CD14-positive monocyte (primary cell): ENCODE measurements around the gene NUTM2E. TPM values are rescaled to one million over a fixed set of nuclear protein-coding genes. Genes with fewer than 3 reads are reported as not detected.
A peak's percentile ranks its signal among the peaks of the same experiment; 100 is the strongest.
"Not testable (repeated sequence)": the region's sequence is repeated elsewhere in the genome, so short reads cannot be mapped to it uniquely, and the experiment has no call there.

Source experiments
- DNase-seq, 3 donors: peaks; one replicate each; pipeline ENCODE4 v3.0.0-alpha.2; 2011 to 2022
- H2AFZ ChIP-seq: 2 replicates; pipeline ENCODE4 v1.6.0; 2012; ENCODE audit warnings: mild to moderate bottlenecking, low read depth, low read length, inconsistent platforms; ENCODE audit not compliant: insufficient read depth, poor library complexity, severe bottlenecking
- H3K27ac ChIP-seq, 2 donors: 1 replicate in 1 of 2; 2 replicates in 1 of 2; pipeline ENCODE4 v1.5.1; 2012 to 2013; ENCODE audit warnings: low read length in 2 of 2, control low read depth in 1 of 2, inconsistent platforms in 1 of 2, low read depth in 1 of 2, mild to moderate bottlenecking in 1 of 2
- H3K27me3 ChIP-seq, 2 donors: one replicate each; pipeline versions ENCODE4 v1.6.0 to v1.6.1; 2011 to 2013; ENCODE audit warnings: low read length in 2 of 2; ENCODE audit not compliant: control insufficient read depth in 2 of 2, insufficient read depth in 2 of 2
- H3K36me3 ChIP-seq, 2 donors: replicated peaks in 1 of 2; 1 replicate in 1 of 2; 2 replicates in 1 of 2; pipeline versions ENCODE4 v1.5.1 to v1.6.1; 2012 to 2013; ENCODE audit warnings: low read length in 2 of 2, control low read depth in 1 of 2, inconsistent platforms in 1 of 2, mild to moderate bottlenecking in 1 of 2; ENCODE audit not compliant: insufficient read depth in 2 of 2, control insufficient read depth in 1 of 2
- H3K4me1 ChIP-seq, 2 donors: 1 replicate in 1 of 2; 2 replicates in 1 of 2; pipeline versions ENCODE4 v1.5.1 to v1.6.1; 2012 to 2013; ENCODE audit warnings: low read length in 2 of 2, control low read depth in 1 of 2, inconsistent platforms in 1 of 2, mild to moderate bottlenecking in 1 of 2, moderate library complexity in 1 of 2; ENCODE audit not compliant: insufficient read depth in 2 of 2, control insufficient read depth in 1 of 2
- H3K4me2 ChIP-seq: replicated peaks from 2 replicates; pipeline ENCODE3; 2012; ENCODE audit warnings: low read length, moderate library complexity, mild to moderate bottlenecking; ENCODE audit not compliant: poor library complexity, severe bottlenecking; ENCODE audit errors: extremely low read depth
- H3K4me3 ChIP-seq, 3 experiments: fragments of 200-600 bp in 1 of 3; sonication (generic) in 1 of 3; replicated peaks in 1 of 3; 1 replicate in 2 of 3; 2 replicates in 1 of 3; pipeline ENCODE4 v1.5.1; 2011 to 2013; ENCODE audit warnings: low read length in 3 of 3, mild to moderate bottlenecking in 3 of 3, control low read depth in 2 of 3, low read depth in 2 of 3, inconsistent platforms in 1 of 3, moderate library complexity in 1 of 3
- H3K79me2 ChIP-seq: 2 replicates; pipeline ENCODE4 v1.6.0; 2012; ENCODE audit warnings: mild to moderate bottlenecking, control low read depth, inconsistent platforms, low read length, moderate library complexity; ENCODE audit not compliant: insufficient read depth
- H3K9ac ChIP-seq: 2 replicates; pipeline ENCODE4 v1.6.0; 2017; ENCODE audit warnings: low read length, mild to moderate bottlenecking; ENCODE audit not compliant: insufficient read depth, poor library complexity, severe bottlenecking
- H3K9me3 ChIP-seq, 2 donors: replicated peaks in 1 of 2; 1 replicate in 1 of 2; 2 replicates in 1 of 2; pipeline versions ENCODE4 v1.5.1 to v1.6.1; 2012 to 2013; ENCODE audit warnings: low read length in 2 of 2, control low read depth in 1 of 2; ENCODE audit not compliant: control insufficient read depth in 1 of 2, insufficient read depth in 1 of 2
- H4K20me1 ChIP-seq: 2 replicates; pipeline ENCODE4 v1.6.0; 2012; ENCODE audit warnings: mild to moderate bottlenecking, low read length, control low read depth, moderate library complexity; ENCODE audit not compliant: insufficient read depth
- H3K27ac Mint-ChIP-seq, 7 donors: one replicate each; pipeline ENCODE4 v1.8.0; 2020; ENCODE audit warnings: mild to moderate bottlenecking in 7 of 7, mixed read lengths in 7 of 7, moderate library complexity in 6 of 7, inconsistent platforms in 2 of 7
- H3K27me3 Mint-ChIP-seq, 3 donors: one replicate each; pipeline ENCODE4 v1.8.0; 2021 to 2022; ENCODE audit warnings: low read depth in 3 of 3, mild to moderate bottlenecking in 3 of 3, mixed read lengths in 3 of 3, moderate library complexity in 3 of 3, inconsistent platforms in 1 of 3
- H3K36me3 Mint-ChIP-seq, 2 donors: one replicate each; pipeline ENCODE4 v1.8.0; 2020; ENCODE audit warnings: mixed read lengths in 2 of 2, inconsistent platforms in 1 of 2, mild to moderate bottlenecking in 1 of 2
- H3K4me1 Mint-ChIP-seq: one replicate; pipeline ENCODE4 v1.8.0; 2020; ENCODE audit warnings: mild to moderate bottlenecking, mixed read lengths
- H3K4me3 Mint-ChIP-seq, 2 donors: one replicate each; pipeline ENCODE4 v1.8.0; 2020; ENCODE audit warnings: mild to moderate bottlenecking in 2 of 2, mixed read lengths in 2 of 2, moderate library complexity in 1 of 2
- H3K9me3 Mint-ChIP-seq, 7 donors: one replicate each; pipeline ENCODE4 v1.8.0; 2020 to 2022; ENCODE audit warnings: mixed read lengths in 7 of 7, mild to moderate bottlenecking in 6 of 7, moderate library complexity in 6 of 7, inconsistent platforms in 2 of 7
- WGBS: methylation state at CpG from one replicate; pipeline ENCODE4 v1.1.5; 2013; ENCODE audit warnings: missing lambda C conversion rate; ENCODE audit not compliant: insufficient coverage; 5-methylcytosine and 5-hydroxymethylcytosine counted together
- intact Hi-C, 2 donors: fragments of 100-400 bp; cut with micrococcal nuclease; formaldehyde crosslinking; loops; one replicate each; pipeline versions ENCODE4 v1.15.0 to v1.15.1; 2023
- polyA plus RNA-seq, 3 donors: library from polyadenylated mRNA; depleted of rRNA in 1 of 3; unstranded in 2 of 3; stranded (reverse) in 1 of 3; fragments of 300-500 nt in 2 of 3; fragments of >200 nt in 1 of 3; fragmentation: Illumina TruSeq in 2 of 3; gene quantifications; 1 replicate in 2 of 3; 2 replicates in 1 of 3; pipeline ENCODE4 v1.2.3, GENCODE V29; 2012 to 2021

The NUTM2E gene
- polyA plus RNA-seq, 3 donors, result 0.20 TPM; not detected in 2

DNA sequence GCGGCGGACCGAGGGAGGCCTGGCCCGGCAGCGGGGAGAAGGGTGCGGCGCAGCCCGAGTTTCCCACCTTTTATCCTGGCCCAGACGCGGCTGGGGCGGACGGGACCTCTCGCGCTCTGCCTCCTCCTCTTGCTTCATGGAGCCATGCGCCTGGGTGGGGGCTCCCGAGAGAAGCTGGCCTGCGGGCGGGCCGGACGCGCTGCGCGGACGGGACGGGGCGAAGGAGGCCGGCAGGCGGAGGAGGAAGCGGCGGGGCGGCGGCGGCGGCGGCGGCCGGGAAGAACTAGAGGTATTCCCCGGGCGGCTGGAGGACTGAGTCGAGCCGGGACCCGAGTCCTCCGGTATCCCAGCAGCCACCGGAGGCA lies 426 bp upstream of the NUTM2E start:
- Mint-ChIP-seq H3K4me3 (peak overlapping the region; percentile 53 to 78), H3K4me1 (peaks cover 20% of the 10 kb centered on the region), H3K27ac (peak overlapping the region in 6 of 7 donors; percentile 18 to 83 (median 70))
- H3K9me3 ChIP-seq, H3K27me3 Mint-ChIP-seq, H3K36me3 Mint-ChIP-seq, H4K20me1 ChIP-seq, H3K4me1 ChIP-seq, H3K36me3 ChIP-seq, intact Hi-C loops, H3K27me3 ChIP-seq, H3K4me2 ChIP-seq, H2AFZ ChIP-seq, H3K9me3 Mint-ChIP-seq: not testable (repeated sequence)
- no CpG with 5 or more reads among the region's 44 CpGs for WGBS
- peaks cover 20% of the 10 kb centered on the region for H3K79me2 ChIP-seq
- peak overlapping the region; percentile 49 to 76 (median 69) for H3K4me3 ChIP-seq
- peak overlapping the region in 1 of 2 donors; percentile 76 for H3K27ac ChIP-seq
- peak in 2 of 3 donors; percentile 0 to 34 for DNase-seq
- peak overlapping the region; percentile 56 for H3K9ac ChIP-seq

DNA sequence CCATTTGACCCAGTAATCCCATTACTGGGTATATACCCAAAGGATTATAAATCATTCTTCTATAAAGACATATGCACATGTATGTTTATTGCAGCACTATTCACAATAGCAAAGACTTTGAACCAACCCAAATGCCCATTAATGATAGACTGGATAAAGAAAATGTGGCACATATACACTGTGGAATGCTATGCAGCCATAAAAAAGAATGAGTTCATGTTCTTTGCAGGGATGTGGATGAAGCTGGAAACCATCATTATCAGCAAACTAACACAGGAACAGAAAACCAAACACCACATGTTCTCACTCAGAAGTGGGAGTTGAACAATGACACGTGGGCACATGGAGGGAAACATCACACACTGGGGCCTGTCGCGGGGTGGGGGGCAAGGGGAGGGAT lies 7.3 kb downstream of the NUTM2E start:
- no CpG with 5 or more reads among the region's 3 CpGs for WGBS
- H3K27me3 Mint-ChIP-seq, H3K4me3 ChIP-seq, H3K36me3 ChIP-seq, H3K9me3 Mint-ChIP-seq, H3K36me3 Mint-ChIP-seq, H3K9me3 ChIP-seq, H3K27me3 ChIP-seq, H3K27ac ChIP-seq, H3K9ac ChIP-seq, H3K79me2 ChIP-seq, DNase-seq, H3K4me1 ChIP-seq, H3K4me3 Mint-ChIP-seq, intact Hi-C loops, H3K4me2 ChIP-seq, H4K20me1 ChIP-seq, H2AFZ ChIP-seq, H3K27ac Mint-ChIP-seq: not testable (repeated sequence)
- H3K4me1 Mint-ChIP-seq, result peaks cover 16% of the 10 kb centered on the region

DNA sequence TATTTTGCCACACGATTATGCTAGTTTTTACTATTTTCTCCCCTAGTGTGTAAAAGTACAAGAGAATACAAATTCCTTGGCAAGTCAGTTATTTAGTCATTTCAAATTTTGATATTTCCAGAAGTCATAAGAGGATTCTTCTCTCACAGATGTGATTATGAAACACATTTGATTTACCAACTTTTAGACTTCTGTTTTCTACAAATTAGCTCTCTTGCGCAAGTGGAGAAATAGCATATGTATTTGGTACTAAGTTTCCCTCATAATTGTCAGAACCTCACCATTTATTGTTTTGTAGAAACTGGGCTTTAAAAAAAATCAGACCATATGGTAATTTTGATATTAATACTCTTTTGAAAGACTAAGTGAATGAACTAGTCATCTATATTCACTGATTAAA lies 9.4 kb downstream of the NUTM2E start:
- H4K20me1 ChIP-seq, intact Hi-C loops, H3K9ac ChIP-seq, H3K4me2 ChIP-seq, H3K27me3 Mint-ChIP-seq, H3K27ac Mint-ChIP-seq, H3K4me3 ChIP-seq, H3K27me3 ChIP-seq, H3K4me1 ChIP-seq, H3K9me3 ChIP-seq, H3K79me2 ChIP-seq, H3K36me3 Mint-ChIP-seq, H2AFZ ChIP-seq, H3K4me3 Mint-ChIP-seq, H3K36me3 ChIP-seq, H3K27ac ChIP-seq, H3K9me3 Mint-ChIP-seq: not testable (repeated sequence)
- no CpG with 5 or more reads among the region's 2 CpGs for WGBS
- DNase-seq, result peak in 1 of 3 donors; percentile 52
- peaks cover 14% of the 10 kb centered on the region for H3K4me1 Mint-ChIP-seq

DNA sequence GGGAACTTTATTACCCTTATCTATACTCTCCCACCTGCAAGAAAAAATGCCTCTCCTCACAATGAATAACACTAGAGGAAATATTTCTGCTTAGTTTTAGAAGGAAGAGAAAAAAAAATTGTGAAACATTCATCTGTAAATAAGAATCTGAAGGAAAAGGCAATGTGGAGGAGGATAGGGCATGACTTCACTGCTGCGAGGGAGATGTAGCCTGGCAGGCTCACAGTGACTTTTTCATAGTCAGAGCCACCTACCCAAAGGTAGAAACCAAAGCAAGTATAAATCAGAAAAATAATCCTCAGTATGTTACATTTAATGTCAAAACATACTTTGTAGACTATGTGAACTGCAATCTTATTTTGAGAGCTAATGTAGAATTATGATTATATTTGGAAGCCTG lies 10.4 kb downstream of the NUTM2E start:
- H3K9me3 Mint-ChIP-seq, H3K9me3 ChIP-seq, DNase-seq, H3K27me3 Mint-ChIP-seq, H3K4me3 Mint-ChIP-seq, H3K4me2 ChIP-seq, H3K4me1 ChIP-seq, H3K79me2 ChIP-seq, H3K4me3 ChIP-seq, H4K20me1 ChIP-seq, H3K27me3 ChIP-seq, H3K27ac ChIP-seq, H3K36me3 Mint-ChIP-seq, H3K9ac ChIP-seq, H3K36me3 ChIP-seq, H2AFZ ChIP-seq, intact Hi-C loops: not testable (repeated sequence)
- Mint-ChIP-seq H3K27ac (peak overlapping the region in 1 of 7 donors; percentile 3), H3K4me1 (peaks cover 14% of the 10 kb centered on the region)
- no CpG with 5 or more reads among the region's 1 CpG for WGBS
